WTC11 (cell line): ENCODE results near the gene LCAT. TPM values are rescaled to one million over a fixed set of nuclear protein-coding genes. Genes with fewer than 3 reads are reported as not detected.

Experiments used
- ATAC-seq: fragments of 200-7000 bp; cut with Tn5 transposase; 2 replicates; pipeline ENCODE4 v1.10.0; 2021; ENCODE audit warnings: mild to moderate bottlenecking, moderate library complexity
- CTCF ChIA-PET: fragments of 300-600 bp; sonication (Branson Sonifier 250); formaldehyde crosslinking; loops from one replicate; lab custom pipeline; 2021; ENCODE audit warnings: antibody characterized with exemption; lab: Charles Lee
- POLR2A ChIA-PET: fragments of 350-600 bp; sonication (Branson Sonifier 250); formaldehyde crosslinking; loops from one replicate; lab custom pipeline; 2021; ENCODE audit warnings: antibody characterized with exemption; lab: Charles Lee
- DNase-seq: peaks from one replicate; pipeline ENCODE4 v3.0.0; 2021; ENCODE audit warnings: low spot score
- H3K27ac Mint-ChIP-seq: 2 replicates; pipeline ENCODE4 v1.8.0; 2021; ENCODE audit warnings: mixed read lengths
- H3K27me3 Mint-ChIP-seq: 2 replicates; pipeline ENCODE4 v1.8.0; 2021; ENCODE audit warnings: low read depth, mild to moderate bottlenecking, moderate library complexity, mixed read lengths
- H3K36me3 Mint-ChIP-seq: 2 replicates; pipeline ENCODE4 v1.8.0; 2021; ENCODE audit warnings: mixed read lengths
- H3K4me1 Mint-ChIP-seq: 2 replicates; pipeline ENCODE4 v1.8.0; 2022; ENCODE audit warnings: mixed read lengths
- H3K4me3 Mint-ChIP-seq: 2 replicates; pipeline ENCODE4 v1.8.0; 2021; ENCODE audit warnings: mild to moderate bottlenecking, moderate library complexity, mixed read lengths
- H3K9me3 Mint-ChIP-seq: 2 replicates; pipeline ENCODE4 v1.8.0; 2021; ENCODE audit warnings: mixed read lengths
- ARID4B ChIP-seq: sonication (generic); formaldehyde crosslinking; IDR thresholded peaks from 2 replicates; pipeline ENCODE4 v1.8.0; 2023; ENCODE audit warnings: missing genetic modification reagents, mild to moderate bottlenecking, borderline replicate concordance
- CBFB ChIP-seq: sonication (generic); formaldehyde crosslinking; IDR thresholded peaks from 2 replicates; pipeline ENCODE4 v1.8.1; 2022; ENCODE audit warnings: mild to moderate bottlenecking, low read depth, missing genetic modification reagents
- MLX ChIP-seq: sonication (generic); formaldehyde crosslinking; IDR thresholded peaks from 2 replicates; pipeline ENCODE4 v1.8.1; 2023; ENCODE audit warnings: mild to moderate bottlenecking, missing genetic modification reagents, moderate library complexity
- MYBL2 ChIP-seq: sonication (generic); formaldehyde crosslinking; IDR thresholded peaks from 2 replicates; pipeline ENCODE4 v1.8.1; 2023; ENCODE audit warnings: mild to moderate bottlenecking, moderate library complexity, missing genetic modification reagents
- NR1H2 ChIP-seq: sonication (generic); formaldehyde crosslinking; IDR thresholded peaks from 2 replicates; pipeline ENCODE4 v1.9.0; 2021; ENCODE audit warnings: mild to moderate bottlenecking, moderate library complexity, missing genetic modification reagents
- OVOL2 ChIP-seq: fragments of 250-450 bp; sonication (Bioruptor Pico); IDR thresholded peaks from 2 replicates; pipeline ENCODE4 v1.9.0; 2021; ENCODE audit warnings: mild to moderate bottlenecking, borderline replicate concordance
- STAT6 ChIP-seq: sonication (generic); formaldehyde crosslinking; conservative IDR thresholded peaks from 2 replicates; pipeline ENCODE4 v1.8.1; 2023; ENCODE audit warnings: mild to moderate bottlenecking, low read depth, missing genetic modification reagents, moderate library complexity
- USF2 ChIP-seq: sonication (generic); formaldehyde crosslinking; IDR thresholded peaks from 2 replicates; pipeline ENCODE4 v1.8.1; 2023; ENCODE audit warnings: mild to moderate bottlenecking, missing genetic modification reagents, moderate library complexity
- ZBTB21 ChIP-seq: sonication (generic); formaldehyde crosslinking; IDR thresholded peaks from 2 replicates; pipeline ENCODE4 v1.8.1; 2023; ENCODE audit warnings: mild to moderate bottlenecking, missing genetic modification reagents, borderline replicate concordance
- ZNF263 ChIP-seq: sonication (generic); formaldehyde crosslinking; IDR thresholded peaks from 2 replicates; pipeline ENCODE4 v1.8.1; 2022; ENCODE audit warnings: low read depth, mild to moderate bottlenecking, moderate library complexity, missing genetic modification reagents
- ZNF425 ChIP-seq: fragments of 250-450 bp; sonication (Bioruptor Pico); conservative IDR thresholded peaks from 2 replicates; pipeline ENCODE4 v1.9.0; 2021; ENCODE audit warnings: mild to moderate bottlenecking
- total RNA-seq: library from RNA; stranded (reverse); gene quantifications from 3 replicates; pipeline ENCODE4 v1.2.3, GENCODE V29; 2021

The LCAT gene
- total RNA-seq, 1 experiment from 2014 or later: 38.3 TPM

- no peak for TF ChIP-seq ARID4B (CRISPR knock-in tag)
These were observed 36.2 kb upstream of the LCAT start, which contains the start of gene DPEP3 (continued) for GRCh38 chr16:67979955-67980678.

GRCh38 chr16:67977469-67978227 lies 33.7 kb upstream of the LCAT start:
- no peaks in the 10 kb centered on the region; the same call in 1 of the 2 replicates for H3K4me1 Mint-ChIP-seq
- no peak overlapping the region for H3K4me3 Mint-ChIP-seq
- no peaks in the 10 kb centered on the region for H3K9me3 Mint-ChIP-seq
- H3K27me3 Mint-ChIP-seq: peaks cover 8% of the 10 kb centered on the region; the same call in 1 of the 2 replicates
- ChIA-PET POLR2A (no interaction called here), CTCF (interaction anchor here (0.9 to 1.4 kb wide), 3 partner anchors 34 to 161 kb away, joined by 3 to 4 read pairs (median 3); partner anchors contain the start of gene LCAT)
- ATAC-seq: no peak
- no peak for DNase-seq
- no peaks in the 10 kb centered on the region for H3K36me3 Mint-ChIP-seq
- no peak for TF ChIP-seq ZNF425 (CRISPR knock-in tag)
- TF ChIP-seq USF2 (CRISPR knock-in tag): no peak
- TF ChIP-seq ZBTB21 (CRISPR knock-in tag): no peak
- TF ChIP-seq MLX (CRISPR knock-in tag): no peak
- TF ChIP-seq MYBL2 (CRISPR knock-in tag): no peak
- TF ChIP-seq CBFB (CRISPR knock-in tag): no peak
- TF ChIP-seq STAT6 (CRISPR knock-in tag): no peak
- no peak for TF ChIP-seq OVOL2 (CRISPR knock-in tag)
- TF ChIP-seq ZNF263: no peak
- no peak for TF ChIP-seq NR1H2
- H3K27ac Mint-ChIP-seq: no peak overlapping the region
